Activated CD8-positive, alpha-beta memory T cell treated with anti-CD3 and anti-CD28 coated beads, Interleukin-2, amount 10 ng/mL, durations not matched to agents 7 days and 5 days (primary cell): ENCODE measurements around the gene ARHGAP26. TPM values are rescaled to one million over a fixed set of nuclear protein-coding genes. Genes with fewer than 3 reads are reported as not detected.
A peak's percentile ranks its signal among the peaks of the same experiment; 100 is the strongest.

Experiments used
- ATAC-seq: fragments of 150-1000 bp; cut with Tn5 transposase; one replicate; pipeline ENCODE4 v1.10.0; 2021; ENCODE audit warnings: moderate library complexity
- CTCF ChIA-PET: fragments of 350-600 bp; sonication (Branson Sonifier 250); formaldehyde crosslinking; loops from one replicate; lab custom pipeline; 2021; ENCODE audit warnings: antibody characterized with exemption; lab: Charles Lee
- DNase-seq: peaks from one replicate; pipeline ENCODE4 v3.0.0-alpha.2; 2020
- H3K27ac Mint-ChIP-seq: one replicate; pipeline ENCODE4 v1.8.0; 2021; ENCODE audit warnings: mild to moderate bottlenecking, mixed read lengths
- H3K27me3 Mint-ChIP-seq: one replicate; pipeline ENCODE4 v1.8.0; 2021; ENCODE audit warnings: mixed read lengths
- H3K36me3 Mint-ChIP-seq: one replicate; pipeline ENCODE4 v1.8.0; 2021; ENCODE audit warnings: mild to moderate bottlenecking, mixed read lengths
- H3K4me1 Mint-ChIP-seq: one replicate; pipeline ENCODE4 v1.8.0; 2021; ENCODE audit warnings: mixed read lengths
- H3K4me3 Mint-ChIP-seq: one replicate; pipeline ENCODE4 v1.8.0; 2021; ENCODE audit warnings: mild to moderate bottlenecking, moderate library complexity, mixed read lengths
- H3K9me3 Mint-ChIP-seq: one replicate; pipeline ENCODE4 v1.8.0; 2022; ENCODE audit warnings: low read depth, mixed read lengths
- total RNA-seq, 2 experiments: library from RNA; stranded (reverse); gene quantifications; one replicate each; pipeline ENCODE4 v1.2.3, GENCODE V29; 2021

ARHGAP26 gene
- total RNA-seq, 2 experiments from 2014 or later, result 12.6 to 38.9 TPM

DNA sequence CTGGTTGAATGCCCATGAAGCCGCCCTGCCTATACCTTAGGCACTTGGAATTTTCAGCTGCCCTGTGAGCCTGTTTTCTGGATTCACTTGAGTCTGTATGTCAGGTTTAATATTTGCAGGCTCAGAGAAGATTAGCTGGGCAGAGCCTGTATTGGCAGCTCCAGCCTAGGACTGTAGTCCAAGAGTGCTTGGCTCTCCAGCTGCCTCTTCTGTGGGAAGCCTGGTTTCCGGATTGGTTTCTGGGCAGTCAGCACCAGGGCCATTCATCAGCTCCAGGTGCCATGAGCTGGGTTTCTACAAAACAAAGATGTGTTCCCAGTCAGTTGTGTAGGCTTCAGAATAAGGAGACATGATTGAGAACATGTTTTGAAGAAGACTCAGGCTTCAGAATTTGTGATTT, 90.1 kb downstream of the ARHGAP26 start:
- H3K27ac Mint-ChIP-seq, result no peak overlapping the region
- H3K36me3 Mint-ChIP-seq, result peaks cover 2% of the 10 kb centered on the region
- no peaks in the 10 kb centered on the region for H3K27me3 Mint-ChIP-seq
- DNase-seq, result no peak
- CTCF ChIA-PET, result interaction anchor here (0.9 to 1.3 kb wide), 3 partner anchors 28 to 147 kb away, joined by 3 to 5 read pairs (median 4); no protein-coding TSS in a partner anchor
- H3K4me1 Mint-ChIP-seq, result peaks cover 15% of the 10 kb centered on the region
- H3K9me3 Mint-ChIP-seq, result peaks cover 2% of the 10 kb centered on the region
- no peak overlapping the region for H3K4me3 Mint-ChIP-seq
- no peak for ATAC-seq

DNA sequence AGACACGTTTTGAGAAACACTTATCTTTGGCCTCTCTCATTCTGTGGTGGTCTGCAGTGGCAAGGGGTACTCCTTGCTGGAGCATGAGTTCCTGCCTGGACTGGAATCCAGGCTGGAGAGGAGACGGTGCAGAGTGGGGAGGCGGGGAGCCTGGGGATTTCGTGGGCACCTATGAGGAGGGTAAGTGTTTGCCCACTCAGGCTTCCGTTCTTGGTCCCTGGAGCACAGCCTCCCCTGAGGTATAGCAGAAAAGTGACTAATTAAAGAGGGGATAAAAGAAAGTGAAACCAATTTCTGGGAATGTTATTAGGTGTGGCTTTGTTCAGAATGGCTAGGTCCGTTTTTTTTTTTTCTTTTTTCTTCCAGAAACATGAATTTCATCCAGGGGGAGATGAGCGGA, 90.8 kb downstream of the ARHGAP26 start:
- H3K27me3 Mint-ChIP-seq, result no peaks in the 10 kb centered on the region
- no peak overlapping the region for H3K4me3 Mint-ChIP-seq
- no peak for ATAC-seq
- CTCF ChIA-PET, result interaction anchor here (1.2 to 1.3 kb wide), 2 partner anchors 27 to 148 kb away, joined by 4 to 5 read pairs; no protein-coding TSS in a partner anchor
- H3K36me3 Mint-ChIP-seq, result no peaks in the 10 kb centered on the region
- H3K4me1 Mint-ChIP-seq, result peaks cover 14% of the 10 kb centered on the region
- no peak for DNase-seq
- H3K27ac Mint-ChIP-seq, result no peak overlapping the region
- no peaks in the 10 kb centered on the region for H3K9me3 Mint-ChIP-seq

DNA sequence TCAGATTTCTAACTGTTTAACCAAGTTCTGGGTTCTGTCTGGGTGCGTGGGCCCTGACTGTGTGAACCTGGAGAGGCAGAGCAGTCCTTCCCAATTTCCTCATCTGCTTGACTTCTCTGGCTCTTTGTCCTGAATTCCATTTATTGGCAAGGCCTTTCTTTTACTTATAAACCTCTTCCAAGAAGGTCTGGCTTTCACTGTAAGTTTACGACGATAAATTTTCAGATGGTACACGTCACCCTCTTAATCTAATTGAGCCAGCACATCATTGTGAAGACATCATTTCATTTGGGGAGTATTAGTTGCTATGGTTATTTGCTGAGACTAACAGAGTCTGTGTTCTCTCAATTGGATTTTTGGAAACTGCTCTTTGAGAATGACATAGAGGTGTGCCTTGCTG, 92.4 kb downstream of the ARHGAP26 start:
- no peak overlapping the region for H3K4me3 Mint-ChIP-seq
- no peak for ATAC-seq
- no peaks in the 10 kb centered on the region for H3K9me3 Mint-ChIP-seq
- peaks cover 21% of the 10 kb centered on the region for H3K4me1 Mint-ChIP-seq
- DNase-seq, result no peak
- CTCF ChIA-PET, result interaction anchor here (1.4 to 3.9 kb wide), 4 partner anchors 17 to 114 kb away, joined by 3 to 24 read pairs (median 4); no protein-coding TSS in a partner anchor
- H3K27ac Mint-ChIP-seq, result no peak overlapping the region
- no peaks in the 10 kb centered on the region for H3K27me3 Mint-ChIP-seq
- H3K36me3 Mint-ChIP-seq, result no peaks in the 10 kb centered on the region

DNA sequence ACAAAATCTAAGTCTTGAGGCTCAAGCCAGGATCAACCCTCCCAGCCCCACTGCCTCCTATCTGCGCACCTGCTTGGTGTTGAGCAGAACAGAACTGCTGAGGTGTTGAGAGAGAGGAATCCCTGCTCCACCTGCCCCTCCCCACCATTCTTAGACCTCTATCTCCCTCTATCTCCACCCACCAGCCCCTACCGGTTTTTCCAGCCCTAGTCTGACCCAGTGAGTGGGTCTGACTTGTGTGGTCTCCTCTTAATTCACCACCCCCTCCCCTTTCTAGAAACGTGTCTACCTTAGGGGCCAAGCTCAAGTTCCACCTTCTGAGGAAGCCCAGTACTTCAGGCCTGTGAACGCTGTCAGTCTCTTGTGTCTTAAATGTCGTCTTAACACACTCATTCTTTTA, 93.7 kb downstream of the ARHGAP26 start:
- ATAC-seq (no peak), DNase-seq (no peak)
- CTCF ChIA-PET, result interaction anchor here (0.7 to 3.9 kb wide), 11 partner anchors 16 to 151 kb away, joined by 3 to 24 read pairs (median 4); partner anchors contain the start of gene ARHGAP26
- no peaks in the 10 kb centered on the region for H3K9me3 Mint-ChIP-seq
- H3K27me3 Mint-ChIP-seq, result no peaks in the 10 kb centered on the region
- H3K27ac Mint-ChIP-seq, result no peak overlapping the region
- no peaks in the 10 kb centered on the region for H3K36me3 Mint-ChIP-seq
- peaks cover 26% of the 10 kb centered on the region for H3K4me1 Mint-ChIP-seq
- no peak overlapping the region for H3K4me3 Mint-ChIP-seq

DNA sequence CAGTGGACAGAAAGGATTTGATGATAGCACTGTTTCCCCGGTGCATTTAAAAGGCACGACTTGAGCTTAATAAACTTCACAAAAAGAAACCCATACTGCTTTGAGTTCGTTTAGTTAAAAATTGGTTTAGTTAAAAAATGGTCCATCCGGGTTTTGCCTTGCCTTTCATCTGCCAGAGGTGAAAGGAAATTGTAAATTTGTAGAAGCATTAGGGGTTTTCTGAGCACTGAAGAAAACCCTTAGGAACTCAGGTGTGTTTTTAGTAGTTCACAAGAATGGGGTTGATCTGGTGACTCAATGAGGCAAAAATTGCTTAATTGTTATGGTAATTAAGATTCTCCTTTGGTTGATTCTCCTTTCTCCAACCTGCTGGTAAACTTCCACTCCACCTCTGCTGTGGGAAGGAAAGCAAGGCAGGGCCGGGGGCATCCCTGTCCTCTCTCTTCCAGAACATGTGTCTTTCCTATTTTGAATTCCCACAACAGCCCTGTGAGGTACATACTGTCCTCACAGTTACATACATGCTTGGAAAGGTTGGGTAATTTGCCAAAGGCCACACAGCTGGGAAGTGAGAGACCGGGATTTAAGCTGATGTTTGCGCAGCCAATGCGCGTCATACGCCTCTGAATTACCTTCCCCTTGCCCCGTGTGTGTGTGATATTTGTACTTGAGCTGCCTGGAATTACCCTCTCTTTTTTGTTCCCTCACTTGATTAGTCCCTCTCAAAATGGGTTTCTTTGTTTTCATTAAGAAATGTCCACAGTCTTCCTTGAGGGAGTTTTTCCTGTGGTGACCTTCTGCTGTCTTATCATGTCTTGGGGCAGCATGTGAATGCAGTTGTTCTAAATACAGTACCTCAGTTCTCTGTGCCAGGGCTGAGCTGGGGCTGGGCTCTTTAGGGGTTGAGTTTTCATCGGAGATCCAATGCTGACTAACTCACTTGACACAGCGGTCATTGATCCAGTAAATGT, 94.4 kb downstream of the ARHGAP26 start:
- Mint-ChIP-seq H3K27ac (no peak overlapping the region), H3K4me1 (peaks cover 26% of the 10 kb centered on the region), H3K9me3 (no peaks in the 10 kb centered on the region), H3K27me3 (no peaks in the 10 kb centered on the region), H3K4me3 (no peak overlapping the region), H3K36me3 (no peaks in the 10 kb centered on the region)
- CTCF ChIA-PET, result interaction anchor here (0.7 to 3.9 kb wide), 13 partner anchors 24 to 152 kb away, joined by 3 to 24 read pairs (median 5); partner anchors contain the start of gene ARHGAP26
- no peak for DNase-seq
- ATAC-seq, result no peak

DNA sequence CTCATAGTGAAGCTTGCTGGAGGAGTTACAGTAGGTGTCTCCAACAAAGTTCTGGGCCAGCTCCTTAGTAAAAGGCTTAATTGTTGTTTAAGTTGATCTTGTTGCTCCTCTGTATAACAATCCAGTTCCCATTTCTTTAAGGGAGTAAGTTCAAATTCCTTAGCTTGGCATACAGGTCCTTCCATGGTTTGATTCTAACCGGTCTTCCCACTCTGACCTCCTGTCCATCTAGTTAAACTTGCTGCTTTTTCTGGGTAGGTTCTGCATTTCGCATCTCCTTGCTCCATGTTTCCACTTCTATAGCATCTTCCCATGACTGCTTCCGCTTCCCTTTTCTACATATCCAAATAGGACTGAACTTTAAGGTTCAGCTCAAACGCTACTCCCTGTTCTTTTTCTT, 95.5 kb downstream of the ARHGAP26 start:
- H3K27me3 Mint-ChIP-seq, result no peaks in the 10 kb centered on the region
- H3K9me3 Mint-ChIP-seq, result no peaks in the 10 kb centered on the region
- no peak overlapping the region for H3K27ac Mint-ChIP-seq
- peaks cover 26% of the 10 kb centered on the region for H3K4me1 Mint-ChIP-seq
- no peak overlapping the region for H3K4me3 Mint-ChIP-seq
- no peaks in the 10 kb centered on the region for H3K36me3 Mint-ChIP-seq
- CTCF ChIA-PET, result interaction anchor here (0.8 to 3.9 kb wide), 7 partner anchors 32 to 153 kb away, joined by 3 to 24 read pairs (median 7); partner anchors contain the start of gene ARHGAP26
- no peak for DNase-seq
- no peak for ATAC-seq

DNA sequence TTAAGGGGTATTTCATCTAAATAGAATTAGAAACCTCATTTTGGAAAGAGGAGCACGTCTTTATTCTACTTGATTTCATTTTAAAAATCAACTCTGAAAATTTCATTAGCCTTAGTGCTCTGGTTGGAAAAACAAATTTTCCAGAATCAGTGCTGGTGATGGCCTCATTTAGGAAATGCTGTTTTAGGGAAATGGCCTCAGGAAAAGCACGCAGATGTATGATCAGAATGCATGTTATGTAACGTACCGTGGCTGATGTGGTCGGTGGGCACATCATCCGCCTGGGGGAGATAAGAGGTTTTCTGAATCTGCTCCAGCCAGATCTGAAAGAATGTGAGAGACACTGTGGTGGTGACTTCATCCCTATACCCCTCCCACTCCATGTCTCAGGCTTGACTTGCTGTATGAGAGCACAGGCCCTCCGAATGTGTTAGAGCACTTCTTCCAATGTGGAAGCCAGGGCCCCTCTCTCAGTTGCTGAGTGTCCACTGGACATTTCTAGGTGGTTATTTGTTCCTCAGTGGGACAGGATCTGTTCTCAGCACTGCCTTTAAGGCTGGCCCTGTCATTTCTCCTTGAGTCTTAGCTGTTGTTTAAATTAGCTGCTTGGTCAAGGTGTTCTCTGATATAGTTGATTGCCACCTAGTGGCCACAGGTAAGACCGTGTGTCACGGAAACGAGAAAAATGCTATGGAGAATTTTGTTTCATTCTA, 96.5 kb downstream of the ARHGAP26 start:
- no peaks in the 10 kb centered on the region for H3K27me3 Mint-ChIP-seq
- no peak overlapping the region for H3K4me3 Mint-ChIP-seq
- CTCF ChIA-PET, result interaction anchor here (0.6 to 6.2 kb wide), 30 partner anchors 9 to 847 kb away, joined by 3 to 97 read pairs (median 4); partner anchors contain the start of gene ARHGAP26
- peak; percentile 60 for DNase-seq
- ATAC-seq, result peak; percentile 89
- no peaks in the 10 kb centered on the region for H3K9me3 Mint-ChIP-seq
- H3K27ac Mint-ChIP-seq, result no peak overlapping the region
- peaks cover 27% of the 10 kb centered on the region for H3K4me1 Mint-ChIP-seq
- H3K36me3 Mint-ChIP-seq, result no peaks in the 10 kb centered on the region

DNA sequence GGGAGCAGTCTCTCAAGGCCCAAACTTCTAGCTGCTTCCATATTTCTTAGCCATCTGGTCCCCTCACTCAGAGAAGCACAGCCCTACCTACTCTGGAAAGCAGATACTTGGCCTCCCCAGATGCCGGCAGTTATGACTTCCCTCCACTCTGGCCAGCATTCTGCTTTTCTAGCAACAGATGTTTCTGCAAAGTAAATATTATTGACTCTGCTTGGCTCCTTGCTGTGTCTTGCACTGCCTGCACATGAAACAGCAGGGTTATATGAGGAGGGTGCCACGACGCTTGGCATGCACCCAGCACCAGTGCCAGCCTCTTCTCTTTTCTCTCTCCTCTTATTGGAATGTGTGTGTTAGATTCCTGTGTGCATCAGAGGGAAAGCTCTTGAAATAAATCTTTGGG, 99.7 kb downstream of the ARHGAP26 start:
- CTCF ChIA-PET, result interaction anchor here (0.9 to 6.2 kb wide), 5 partner anchors 11 to 171 kb away, joined by 3 to 97 read pairs (median 8); no protein-coding TSS in a partner anchor
- Mint-ChIP-seq H3K9me3 (no peaks in the 10 kb centered on the region), H3K4me3 (no peak overlapping the region), H3K27ac (peak overlapping the region; percentile 7), H3K4me1 (peaks cover 19% of the 10 kb centered on the region), H3K27me3 (no peaks in the 10 kb centered on the region), H3K36me3 (no peaks in the 10 kb centered on the region)
- DNase-seq (no peak), ATAC-seq (no peak)

DNA sequence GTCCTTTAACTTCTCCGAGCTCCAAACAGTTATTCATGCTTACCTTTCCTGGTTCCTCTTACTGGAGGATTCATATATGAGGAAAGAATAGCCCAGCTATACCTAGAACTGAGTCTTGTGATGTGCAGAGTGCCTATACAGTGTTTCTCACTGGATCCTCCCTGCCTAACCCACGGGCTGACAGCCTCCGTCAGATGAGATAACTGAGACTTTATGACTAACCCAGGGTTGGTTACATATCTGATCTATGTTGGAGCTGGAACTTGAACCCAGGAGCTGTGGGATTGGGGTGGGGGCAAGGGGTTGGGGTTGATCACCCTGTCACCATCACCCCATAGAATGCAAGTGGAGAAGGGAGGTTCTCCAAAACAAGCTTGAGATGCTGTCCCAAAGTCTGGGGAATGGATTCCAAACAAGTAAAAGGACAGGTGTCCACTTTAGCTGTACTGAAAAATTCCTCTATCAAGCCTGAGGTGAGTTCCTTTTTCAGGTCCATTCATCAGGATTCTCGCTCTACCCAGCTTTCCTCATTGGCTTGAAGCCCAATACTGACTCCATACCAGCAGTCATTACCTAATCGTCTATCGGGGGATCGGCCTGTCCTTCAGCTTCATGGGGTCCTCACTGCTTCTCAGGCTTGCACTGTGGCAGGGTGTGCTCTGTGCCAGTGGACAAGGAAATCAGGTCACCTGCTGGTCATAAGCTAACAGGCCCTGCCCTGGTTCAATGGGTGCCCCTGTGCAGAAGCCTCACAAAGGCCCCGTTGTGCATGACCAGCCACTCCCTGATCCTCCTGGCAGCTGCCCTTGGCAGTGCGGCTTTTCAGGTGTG, 100.6 kb downstream of the ARHGAP26 start:
- DNase-seq, result no peak
- Mint-ChIP-seq H3K9me3 (no peaks in the 10 kb centered on the region), H3K4me3 (no peak overlapping the region), H3K27me3 (no peaks in the 10 kb centered on the region), H3K4me1 (peaks cover 19% of the 10 kb centered on the region), H3K27ac (no peak overlapping the region), H3K36me3 (no peaks in the 10 kb centered on the region)
- ATAC-seq, result no peak
- CTCF ChIA-PET, result interaction anchor here (0.9 to 6.2 kb wide), 9 partner anchors 10 to 172 kb away, joined by 3 to 97 read pairs (median 4); partner anchors contain the start of gene ARHGAP26

DNA sequence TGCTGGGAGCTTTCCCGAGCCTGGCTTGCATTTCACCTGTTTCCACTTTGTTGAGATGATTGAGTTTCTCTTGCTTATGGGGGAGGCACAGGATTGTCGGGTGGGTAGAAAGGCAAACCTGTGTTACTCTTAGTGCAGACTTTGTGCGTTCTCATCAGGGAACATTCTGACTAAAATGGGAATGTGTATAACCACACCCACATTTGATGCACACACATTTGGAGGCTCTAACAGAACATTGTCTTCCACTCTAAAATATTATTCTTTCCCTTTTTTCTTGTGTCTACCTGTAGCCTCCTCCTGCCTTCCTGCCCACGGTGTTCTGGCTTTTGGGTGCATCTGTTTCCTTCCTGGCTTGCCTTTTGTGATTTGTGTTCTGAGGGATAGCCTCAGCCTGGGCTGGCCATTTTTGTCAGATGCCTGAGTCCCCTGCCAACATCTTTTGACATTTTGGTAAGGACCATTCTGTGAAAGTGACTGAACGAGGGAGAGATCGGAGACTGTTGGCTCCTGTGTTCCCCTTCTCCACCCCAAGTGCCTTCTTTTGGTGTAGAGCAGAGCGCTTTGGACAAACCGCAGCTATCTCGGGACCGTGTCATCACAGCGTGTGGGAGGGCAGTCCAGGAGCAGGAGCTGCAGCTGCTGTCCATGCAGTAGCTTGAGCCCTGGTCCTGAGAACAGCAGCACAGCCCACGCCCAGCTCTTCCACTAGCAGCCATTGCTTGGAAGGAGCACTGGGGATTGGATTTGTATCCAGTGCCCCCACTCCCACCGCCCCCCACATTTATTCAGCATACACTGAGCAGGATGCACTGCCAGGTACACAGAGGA, 101.4 kb downstream of the ARHGAP26 start:
- ATAC-seq (no peak), DNase-seq (no peak)
- Mint-ChIP-seq H3K27ac (no peak overlapping the region), H3K4me1 (peaks cover 18% of the 10 kb centered on the region), H3K4me3 (no peak overlapping the region), H3K9me3 (no peaks in the 10 kb centered on the region), H3K27me3 (no peaks in the 10 kb centered on the region), H3K36me3 (no peaks in the 10 kb centered on the region)
- CTCF ChIA-PET, result interaction anchor here (0.9 to 6.2 kb wide), 8 partner anchors 10 to 159 kb away, joined by 3 to 97 read pairs (median 5); partner anchors contain the start of gene ARHGAP26

DNA sequence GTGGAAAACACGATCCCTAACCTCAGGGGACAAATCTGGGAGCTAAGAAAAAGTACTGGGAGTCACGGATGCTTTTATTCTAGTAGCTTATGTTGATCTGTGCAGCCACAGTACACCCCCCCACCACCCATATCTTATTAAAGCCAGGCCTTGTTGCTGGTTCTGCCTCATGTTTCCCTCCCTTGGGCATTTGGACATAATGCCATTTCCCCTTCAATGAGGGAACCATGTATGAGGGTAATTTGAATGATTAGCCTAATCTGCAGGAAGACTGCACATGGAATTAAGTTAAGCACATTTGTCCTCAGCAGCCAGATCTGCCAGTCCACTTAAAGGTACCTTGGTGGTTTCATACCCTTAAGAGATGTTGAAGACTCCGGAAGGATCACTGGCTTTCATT, 102.0 kb downstream of the ARHGAP26 start:
- Mint-ChIP-seq H3K36me3 (no peaks in the 10 kb centered on the region), H3K27ac (no peak overlapping the region), H3K4me1 (peaks cover 12% of the 10 kb centered on the region), H3K27me3 (no peaks in the 10 kb centered on the region), H3K9me3 (no peaks in the 10 kb centered on the region), H3K4me3 (no peak overlapping the region)
- no peak for DNase-seq
- CTCF ChIA-PET, result interaction anchor here (1.1 to 6.2 kb wide), 4 partner anchors 9 to 160 kb away, joined by 3 to 97 read pairs (median 32); no protein-coding TSS in a partner anchor
- no peak for ATAC-seq
